Activated T-cell treated with anti-CD3 and anti-CD28 coated beads, Interleukin-2, amount 50 U/mL, for 24 hours (primary cell): ENCODE measurements around the gene ZNF100.
"Not testable (repeated sequence)": the region's sequence is repeated elsewhere in the genome, so short reads cannot be mapped to it uniquely, and the experiment has no call there.

ENCODE experiments used
- DNase-seq: peaks from one replicate; pipeline ENCODE4 v3.0.0-alpha.2; 2020
- H3K27ac Mint-ChIP-seq: 2 replicates; pipeline ENCODE4 v1.8.0; 2020; ENCODE audit warnings: mild to moderate bottlenecking, mixed read lengths
- H3K27me3 Mint-ChIP-seq: 2 replicates; pipeline ENCODE4 v1.8.0; 2020; ENCODE audit warnings: mixed read lengths
- H3K36me3 Mint-ChIP-seq: 2 replicates; pipeline ENCODE4 v1.8.0; 2020; ENCODE audit warnings: low read depth, mixed read lengths
- H3K4me1 Mint-ChIP-seq: 2 replicates; pipeline ENCODE4 v1.8.0; 2020; ENCODE audit warnings: low read depth, mixed read lengths
- H3K4me3 Mint-ChIP-seq: 2 replicates; pipeline ENCODE4 v1.8.0; 2020; ENCODE audit warnings: mild to moderate bottlenecking, moderate library complexity, mixed read lengths
- H3K9me3 Mint-ChIP-seq: 2 replicates; pipeline ENCODE4 v1.8.0; 2020; ENCODE audit warnings: mixed read lengths

Gene ZNF100

GRCh38 chr19:21767065-21767800 lies at the start of gene ZNF100:
ZNF100 (minus strand) TSS chr19:21767579; CDS start chr19:21767429, 150 bp downstream.
- peak; percentile 86 for DNase-seq
- Mint-ChIP-seq H3K36me3 (peaks cover 51% of the 10 kb centered on the region), H3K27me3 (no peaks in the 10 kb centered on the region), H3K27ac (peak within 1 kb of the TSS; percentile 93), H3K4me1 (peaks cover 35% of the 10 kb centered on the region), H3K4me3 (peak within 1 kb of the TSS; percentile 95), H3K9me3 (no peaks in the 10 kb centered on the region)

- H3K27me3 Mint-ChIP-seq, result no peaks in the 10 kb centered on the region
- no peak for DNase-seq
- no peak overlapping the region for H3K27ac Mint-ChIP-seq
- H3K4me1 Mint-ChIP-seq, result no peaks in the 10 kb centered on the region
- no peak overlapping the region for H3K4me3 Mint-ChIP-seq
- H3K9me3 Mint-ChIP-seq, result peaks cover 46% of the 10 kb centered on the region
- peaks cover 97% of the 10 kb centered on the region for H3K36me3 Mint-ChIP-seq
Observed at GRCh38 chr19:21812448-21812847, 45.1 kb upstream of the ZNF100 start.

GRCh38 chr19:21808400-21809000 lies 41.1 kb upstream of the ZNF100 start:
- Mint-ChIP-seq H3K36me3 (peaks cover 82% of the 10 kb centered on the region), H3K9me3 (peaks cover 43% of the 10 kb centered on the region)
- not testable (repeated sequence) for H3K27me3 Mint-ChIP-seq, DNase-seq, H3K4me3 Mint-ChIP-seq, H3K27ac Mint-ChIP-seq, H3K4me1 Mint-ChIP-seq

GRCh38 chr19:21789466-21790085 lies 22.2 kb upstream of the ZNF100 start:
- Mint-ChIP-seq H3K4me1 (no peaks in the 10 kb centered on the region), H3K36me3 (no peaks in the 10 kb centered on the region), H3K27ac (no peak overlapping the region), H3K9me3 (peaks cover 14% of the 10 kb centered on the region), H3K27me3 (no peaks in the 10 kb centered on the region), H3K4me3 (no peak overlapping the region)
- DNase-seq, result no peak

DNA sequence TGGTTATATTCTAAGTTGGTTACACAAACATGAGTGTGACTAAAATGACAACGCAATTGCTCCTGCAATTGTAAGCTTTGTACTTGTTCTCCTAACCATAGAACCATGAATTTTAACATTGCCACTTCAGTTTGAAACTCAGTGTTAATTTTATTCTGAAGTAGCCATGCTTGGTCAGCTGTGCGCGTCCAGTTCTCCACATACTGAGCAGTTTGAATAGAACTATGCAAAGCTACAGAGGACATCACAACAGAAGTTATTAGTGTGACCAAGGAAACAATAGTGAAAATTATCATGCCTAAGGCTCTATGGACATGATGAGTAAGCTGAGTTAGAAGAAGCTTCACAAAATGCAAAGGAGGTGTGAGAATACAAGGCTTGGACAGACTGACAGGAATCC lies 19.6 kb upstream of the ZNF100 start:
- H3K27me3 Mint-ChIP-seq, result no peaks in the 10 kb centered on the region
- H3K27ac Mint-ChIP-seq, result no peak overlapping the region
- peaks cover 18% of the 10 kb centered on the region for H3K9me3 Mint-ChIP-seq
- H3K4me3 Mint-ChIP-seq, result no peak overlapping the region
- H3K36me3 Mint-ChIP-seq, result no peaks in the 10 kb centered on the region
- no peak for DNase-seq
- H3K4me1 Mint-ChIP-seq, result no peaks in the 10 kb centered on the region

GRCh38 chr19:21775792-21776191 lies 8.4 kb upstream of the ZNF100 start:
- H3K27ac Mint-ChIP-seq, H3K4me1 Mint-ChIP-seq, H3K9me3 Mint-ChIP-seq, H3K4me3 Mint-ChIP-seq, H3K36me3 Mint-ChIP-seq, DNase-seq, H3K27me3 Mint-ChIP-seq: not testable (repeated sequence)

GRCh38 chr19:21766705-21767064 lies 694 bp downstream of the ZNF100 start:
- Mint-ChIP-seq H3K4me1 (peaks cover 41% of the 10 kb centered on the region), H3K4me3 (peak overlapping the region; percentile 95), H3K27ac (peak overlapping the region; percentile 93), H3K36me3 (peaks cover 57% of the 10 kb centered on the region)
- peak; percentile 36 for DNase-seq
- H3K9me3 Mint-ChIP-seq, H3K27me3 Mint-ChIP-seq: not testable (repeated sequence)

DNA sequence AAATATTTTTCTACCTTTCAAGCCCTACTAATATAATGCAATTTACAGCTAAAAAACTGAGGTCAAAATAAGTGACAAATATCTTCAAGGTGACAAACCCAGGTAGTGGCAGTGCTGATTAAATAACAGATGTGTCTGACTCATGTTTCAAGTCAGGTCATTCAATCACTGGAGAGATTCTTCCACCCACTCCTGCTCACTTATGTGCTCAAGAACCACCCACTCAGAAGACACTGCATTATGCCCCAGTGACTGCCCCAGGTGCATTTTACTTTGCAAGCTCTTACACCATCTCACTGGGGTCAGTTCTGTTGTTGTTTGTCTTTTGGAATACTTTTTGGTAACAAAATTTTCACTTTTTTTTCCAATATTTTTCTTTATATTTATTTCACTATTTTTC lies 2.2 kb downstream of the ZNF100 start:
- Mint-ChIP-seq H3K27me3 (no peaks in the 10 kb centered on the region), H3K36me3 (peaks cover 71% of the 10 kb centered on the region), H3K27ac (no peak overlapping the region), H3K4me1 (peaks cover 46% of the 10 kb centered on the region), H3K9me3 (peaks cover 3% of the 10 kb centered on the region), H3K4me3 (peak overlapping the region; percentile 25)
- no peak for DNase-seq

DNA sequence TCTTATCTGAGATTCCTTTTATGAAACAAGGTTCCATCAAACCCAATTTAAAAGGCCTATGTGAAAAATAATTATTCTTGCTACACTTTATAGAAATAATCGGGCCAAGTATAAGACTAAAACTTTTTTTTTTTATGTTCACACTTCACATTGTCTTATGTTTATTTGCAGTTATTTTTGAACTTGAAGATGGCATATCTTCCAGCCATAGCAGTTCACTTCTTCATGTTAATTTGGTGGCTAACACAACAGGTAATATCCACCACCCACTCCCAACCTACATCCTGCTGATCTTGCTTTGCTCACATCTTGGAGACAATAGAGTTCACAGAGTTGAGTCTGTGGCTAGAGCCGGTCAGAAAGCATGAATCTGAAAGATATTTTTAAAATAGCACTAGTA lies 5.8 kb downstream of the ZNF100 start:
- H3K36me3 Mint-ChIP-seq, result peaks cover 98% of the 10 kb centered on the region
- H3K4me1 Mint-ChIP-seq, result peaks cover 56% of the 10 kb centered on the region
- H3K9me3 Mint-ChIP-seq, H3K4me3 Mint-ChIP-seq, DNase-seq, H3K27ac Mint-ChIP-seq, H3K27me3 Mint-ChIP-seq: not testable (repeated sequence)

- Mint-ChIP-seq H3K27me3 (no peaks in the 10 kb centered on the region), H3K9me3 (peaks cover 17% of the 10 kb centered on the region), H3K4me1 (peaks cover 46% of the 10 kb centered on the region), H3K4me3 (no peak overlapping the region), H3K36me3 (peaks cover 98% of the 10 kb centered on the region), H3K27ac (no peak overlapping the region)
- no peak for DNase-seq
Observed at GRCh38 chr19:21758296-21758695, 9.1 kb downstream of the ZNF100 start.

DNA sequence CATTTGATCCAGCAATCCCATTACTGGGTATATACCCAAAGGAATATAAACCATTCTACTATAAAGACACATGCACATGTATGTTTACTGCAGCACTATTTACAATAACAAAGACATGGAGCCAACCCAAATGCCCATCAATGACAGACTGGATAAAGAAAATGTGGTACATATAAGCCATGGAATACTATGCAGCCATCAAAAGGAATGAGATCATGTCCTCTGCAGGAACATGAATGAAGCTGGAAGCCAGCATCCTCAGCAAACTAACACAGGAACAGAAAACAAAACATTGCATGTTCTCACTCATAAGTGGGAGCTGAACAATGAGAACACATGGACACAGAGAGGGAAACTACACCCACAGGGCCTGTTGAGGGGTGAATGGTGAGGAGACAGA lies 11.8 kb downstream of the ZNF100 start:
- peaks cover 14% of the 10 kb centered on the region for H3K9me3 Mint-ChIP-seq

GRCh38 chr19:21751384-21751783 lies 16.0 kb downstream of the ZNF100 start:
- H3K27ac Mint-ChIP-seq, result no peak overlapping the region
- peaks cover 30% of the 10 kb centered on the region for H3K9me3 Mint-ChIP-seq
- H3K36me3 Mint-ChIP-seq, result peaks cover 97% of the 10 kb centered on the region
- DNase-seq, result no peak
- H3K27me3 Mint-ChIP-seq, result no peaks in the 10 kb centered on the region
- peaks cover 41% of the 10 kb centered on the region for H3K4me1 Mint-ChIP-seq
- no peak overlapping the region for H3K4me3 Mint-ChIP-seq

More for the DNA sequence above, 11.8 kb downstream of the ZNF100 start:
- not testable (repeated sequence) for H3K27me3 Mint-ChIP-seq, H3K27ac Mint-ChIP-seq, DNase-seq, H3K4me3 Mint-ChIP-seq
- Mint-ChIP-seq H3K4me1 (peaks cover 33% of the 10 kb centered on the region), H3K36me3 (peaks cover 99% of the 10 kb centered on the region)

DNA sequence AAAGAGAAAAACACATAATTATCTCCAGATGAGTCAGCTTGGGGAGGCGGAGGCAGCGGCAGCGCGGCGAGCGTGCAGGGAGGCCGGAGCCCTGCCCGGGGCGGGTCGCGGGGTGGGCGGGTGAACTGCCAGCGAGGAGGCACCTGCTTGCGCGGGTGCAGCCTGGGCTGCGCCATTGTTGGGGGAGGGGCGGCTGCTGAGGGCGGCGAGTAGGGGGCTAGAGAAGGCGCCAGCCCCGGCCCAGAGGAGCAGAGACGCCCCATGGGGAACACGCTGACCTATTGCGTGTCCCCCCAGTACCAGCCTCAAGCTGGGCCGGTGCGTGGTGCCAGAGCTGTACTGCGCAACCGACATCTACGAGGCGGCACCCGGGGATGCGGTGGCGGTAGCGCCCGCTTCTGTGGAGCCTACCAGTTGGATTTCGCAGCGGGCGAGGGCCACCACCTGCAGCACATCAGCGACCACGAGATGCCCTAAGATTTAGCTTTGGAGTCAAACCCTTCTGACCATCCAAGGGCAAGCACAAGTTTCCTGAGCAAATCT lies 16.7 kb downstream of the ZNF100 start:
- no peak for DNase-seq
- Mint-ChIP-seq H3K4me1 (peaks cover 36% of the 10 kb centered on the region), H3K9me3 (peaks cover 24% of the 10 kb centered on the region), H3K27ac (no peak overlapping the region), H3K4me3 (no peak overlapping the region), H3K36me3 (peaks cover 97% of the 10 kb centered on the region), H3K27me3 (no peaks in the 10 kb centered on the region)

- H3K4me1 Mint-ChIP-seq, result peaks cover 27% of the 10 kb centered on the region
- peaks cover 21% of the 10 kb centered on the region for H3K9me3 Mint-ChIP-seq
- DNase-seq, result no peak
Observed at GRCh38 chr19:21749090-21749489, 18.3 kb downstream of the ZNF100 start.

DNA sequence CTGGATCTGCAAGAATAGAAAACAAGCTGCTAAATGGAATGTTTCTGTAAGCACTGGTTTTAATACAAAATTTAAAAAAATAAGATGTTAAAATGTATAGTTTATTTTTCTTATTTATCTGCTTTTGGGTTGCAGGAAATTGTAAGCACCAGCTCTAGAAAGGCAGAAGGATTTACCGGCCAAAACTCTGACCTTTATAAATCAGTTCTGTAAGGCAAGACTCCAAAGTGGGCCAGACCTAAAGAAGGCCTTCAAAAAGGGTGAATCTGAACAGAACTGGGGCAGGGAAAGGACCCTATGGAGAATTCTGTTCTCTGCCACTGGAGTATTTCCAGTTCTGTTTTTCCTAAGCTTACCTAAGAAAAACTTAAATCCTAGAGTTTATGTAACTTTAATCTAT lies 19.3 kb downstream of the ZNF100 start:
- no peak for DNase-seq
- peaks cover 24% of the 10 kb centered on the region for H3K4me1 Mint-ChIP-seq
- peaks cover 18% of the 10 kb centered on the region for H3K9me3 Mint-ChIP-seq
- no peak overlapping the region for H3K4me3 Mint-ChIP-seq
- H3K36me3 Mint-ChIP-seq, result peaks cover 92% of the 10 kb centered on the region
- H3K27ac Mint-ChIP-seq, result no peak overlapping the region
- no peaks in the 10 kb centered on the region for H3K27me3 Mint-ChIP-seq

More at GRCh38 chr19:21749090-21749489, 18.3 kb downstream of the ZNF100 start:
- Mint-ChIP-seq H3K27ac (no peak overlapping the region), H3K36me3 (peaks cover 93% of the 10 kb centered on the region), H3K4me3 (no peak overlapping the region), H3K27me3 (no peaks in the 10 kb centered on the region)
